Amniotic epithelial cell (primary cell): Measurements from ENCODE around the gene SBNO2.

ENCODE experiments used
- DNase-seq: peaks from one replicate; pipeline ENCODE4 v3.0.0-alpha.2; 2010; ENCODE audit warnings: low read depth

SBNO2 gene

GRCh38 chr19:1153891-1154730 lies 20.0 kb downstream of the SBNO2 start:
- DNase-seq = peak; percentile 39

- no peak for DNase-seq
These were observed 22.0 kb downstream of the SBNO2 start for GRCh38 chr19:1151917-1152587.

DNA sequence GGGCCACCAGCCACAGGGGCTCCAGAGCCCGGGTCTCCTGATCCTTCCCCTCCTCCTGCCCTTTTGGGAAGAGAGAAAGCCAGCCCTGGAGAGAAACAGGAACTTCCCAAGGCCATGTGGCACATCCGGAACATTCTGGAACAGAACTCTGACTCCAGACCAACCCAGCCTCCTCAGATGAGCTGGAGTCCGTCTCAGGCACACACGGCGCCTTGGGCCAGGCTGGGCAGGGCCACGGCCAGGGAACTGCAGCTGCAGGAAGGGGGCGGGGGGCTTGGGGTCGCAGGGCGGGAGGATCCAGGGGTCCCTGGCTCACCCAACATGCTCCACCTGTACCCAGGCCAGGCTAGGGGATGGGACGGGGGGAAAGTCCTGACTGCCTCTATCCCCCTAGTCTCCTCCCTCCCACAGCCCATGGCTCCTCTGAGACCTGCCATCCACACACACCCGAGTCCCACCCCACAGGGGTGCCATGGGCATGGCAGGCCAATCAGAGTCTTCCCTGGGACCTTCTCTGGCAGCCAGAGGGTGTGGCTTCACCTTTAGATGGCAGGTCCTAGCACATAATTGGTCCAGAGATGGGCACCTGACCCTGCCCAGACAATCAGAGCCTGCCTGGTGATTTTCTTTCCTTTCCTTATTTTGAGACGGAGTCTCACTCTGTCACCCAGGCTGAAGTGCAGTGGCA lies 22.9 kb downstream of the SBNO2 start:
- DNase-seq = no peak

DNA sequence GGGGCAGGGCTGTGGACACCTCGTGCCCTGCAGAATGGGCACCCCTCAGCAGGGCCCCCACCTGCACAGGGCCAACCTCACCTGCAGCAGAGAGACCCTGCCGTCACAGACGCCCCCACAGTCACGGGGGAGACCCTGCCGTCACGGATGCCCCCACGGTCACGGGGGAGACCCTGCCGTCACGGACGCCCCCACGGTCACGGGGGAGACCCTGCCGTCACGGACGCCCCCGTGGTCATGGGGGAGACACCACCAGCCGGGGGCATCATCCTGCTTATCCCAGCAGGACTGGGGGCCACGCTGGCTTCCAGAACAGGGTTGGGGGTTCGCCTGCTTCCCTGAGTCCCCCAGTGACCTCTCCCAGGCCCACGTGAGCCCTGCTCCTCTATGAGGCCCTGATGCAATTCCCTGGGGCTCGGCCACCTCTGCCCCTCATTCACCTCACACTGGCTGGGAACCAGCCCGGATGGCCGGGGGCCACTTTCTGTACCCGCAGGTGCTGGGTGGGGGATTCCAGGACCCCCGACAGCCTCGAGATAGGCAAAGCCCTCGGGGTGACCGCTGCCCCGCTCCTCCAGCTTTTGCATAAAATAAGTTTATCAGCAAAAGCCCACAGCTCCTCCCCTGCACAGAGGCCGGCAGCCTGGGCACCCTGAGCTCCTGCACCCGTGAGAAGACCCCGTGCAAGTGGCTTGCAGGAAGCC lies 23.6 kb downstream of the SBNO2 start:
- DNase-seq = no peak

DNA sequence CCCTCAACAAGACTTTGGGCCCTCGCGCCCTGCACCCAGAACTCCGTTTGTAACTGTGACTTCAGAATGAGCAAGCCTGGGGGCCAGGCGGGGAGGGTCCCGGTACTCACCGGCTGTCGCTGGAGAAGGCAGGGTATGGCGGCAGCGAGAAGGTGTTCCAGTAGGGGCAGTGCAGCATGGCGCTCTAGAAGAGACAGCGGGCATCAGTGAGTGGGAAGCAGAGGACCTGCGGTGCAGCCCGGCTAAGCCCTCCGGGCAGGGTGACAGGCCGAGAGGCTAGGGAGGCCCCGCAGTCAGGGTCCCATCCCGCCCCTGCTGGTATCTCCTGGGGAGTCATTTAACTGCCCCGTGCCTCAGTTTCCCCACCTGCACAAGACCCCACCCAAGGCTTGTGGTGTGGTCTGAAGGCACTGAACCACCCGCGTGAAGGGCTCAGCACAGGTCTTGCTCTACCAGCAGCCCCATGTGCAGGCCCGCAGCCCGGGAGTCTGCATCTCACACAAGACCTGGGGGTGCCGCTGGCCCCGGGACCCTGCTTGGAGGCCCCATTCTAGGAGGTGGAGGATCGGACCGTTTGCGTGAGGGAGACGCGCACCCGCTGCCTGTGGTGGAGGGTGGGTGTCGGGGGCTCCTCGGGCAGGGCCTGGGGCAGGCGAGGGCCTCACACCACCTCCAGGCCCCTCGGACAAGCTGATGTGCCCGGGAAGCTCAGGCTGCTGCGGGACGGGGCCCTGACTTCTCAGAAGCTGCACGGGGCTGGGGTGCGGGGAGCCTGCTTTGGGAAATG lies 24.6 kb downstream of the SBNO2 start:
- DNase-seq = no peak

- DNase-seq = no peak
These were observed 26.0 kb downstream of the SBNO2 start for GRCh38 chr19:1147934-1148549.

- no peak for DNase-seq
These were observed 26.9 kb downstream of the SBNO2 start for GRCh38 chr19:1146858-1147780.

- DNase-seq = no peak
These were observed 27.7 kb downstream of the SBNO2 start for GRCh38 chr19:1146412-1146699.

GRCh38 chr19:1145635-1146411 lies 28.2 kb downstream of the SBNO2 start:
- no peak for DNase-seq

GRCh38 chr19:1144741-1145140 lies 29.3 kb downstream of the SBNO2 start:
- DNase-seq = no peak

DNA sequence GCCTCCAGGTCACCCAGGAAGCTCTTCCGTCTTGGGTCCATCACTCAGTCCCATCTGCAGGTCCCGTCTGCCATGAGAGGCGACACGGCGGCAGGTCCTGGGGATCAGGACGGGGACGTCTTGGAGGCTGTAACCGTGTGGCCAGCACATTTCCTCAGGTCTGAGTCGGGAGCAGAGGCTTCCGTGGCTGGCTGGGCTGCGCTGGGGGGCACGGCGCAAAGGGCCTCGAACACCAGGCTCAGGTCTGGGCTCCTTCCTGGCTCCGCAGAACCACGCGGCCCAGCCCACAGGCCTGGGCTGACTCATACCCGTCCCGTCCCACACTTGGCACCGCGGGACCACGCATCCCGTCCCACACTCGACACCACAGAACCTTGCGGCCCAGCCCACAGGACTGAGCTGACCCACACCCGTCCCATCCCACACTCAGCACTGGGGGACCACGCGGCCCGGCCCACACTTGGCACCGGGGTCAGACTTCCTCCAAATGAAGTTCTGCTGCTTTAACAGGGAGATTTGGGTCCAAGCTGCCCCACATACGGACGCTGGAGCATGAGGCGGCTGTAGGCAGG lies 30.2 kb downstream of the SBNO2 start:
- DNase-seq = no peak

DNA sequence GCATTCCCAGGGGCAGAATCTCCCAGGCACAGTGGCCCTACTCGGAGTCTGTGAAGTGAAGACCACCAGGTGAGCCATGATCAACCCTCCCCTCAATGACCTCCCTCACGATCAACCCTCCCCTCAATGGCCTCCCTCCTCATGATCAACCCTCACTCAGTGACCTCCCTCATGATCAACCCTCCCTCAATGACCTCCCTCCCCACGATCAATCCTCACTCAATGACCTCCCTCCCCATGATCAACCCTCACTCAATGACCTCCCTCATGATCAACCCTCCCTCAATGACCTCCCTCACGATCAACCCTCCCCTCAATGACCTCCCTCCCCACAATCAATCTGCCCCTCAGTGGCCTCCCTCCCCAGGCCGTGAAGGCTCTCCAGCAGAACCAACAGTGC lies 32.1 kb downstream of the SBNO2 start:
- no peak for DNase-seq

DNA sequence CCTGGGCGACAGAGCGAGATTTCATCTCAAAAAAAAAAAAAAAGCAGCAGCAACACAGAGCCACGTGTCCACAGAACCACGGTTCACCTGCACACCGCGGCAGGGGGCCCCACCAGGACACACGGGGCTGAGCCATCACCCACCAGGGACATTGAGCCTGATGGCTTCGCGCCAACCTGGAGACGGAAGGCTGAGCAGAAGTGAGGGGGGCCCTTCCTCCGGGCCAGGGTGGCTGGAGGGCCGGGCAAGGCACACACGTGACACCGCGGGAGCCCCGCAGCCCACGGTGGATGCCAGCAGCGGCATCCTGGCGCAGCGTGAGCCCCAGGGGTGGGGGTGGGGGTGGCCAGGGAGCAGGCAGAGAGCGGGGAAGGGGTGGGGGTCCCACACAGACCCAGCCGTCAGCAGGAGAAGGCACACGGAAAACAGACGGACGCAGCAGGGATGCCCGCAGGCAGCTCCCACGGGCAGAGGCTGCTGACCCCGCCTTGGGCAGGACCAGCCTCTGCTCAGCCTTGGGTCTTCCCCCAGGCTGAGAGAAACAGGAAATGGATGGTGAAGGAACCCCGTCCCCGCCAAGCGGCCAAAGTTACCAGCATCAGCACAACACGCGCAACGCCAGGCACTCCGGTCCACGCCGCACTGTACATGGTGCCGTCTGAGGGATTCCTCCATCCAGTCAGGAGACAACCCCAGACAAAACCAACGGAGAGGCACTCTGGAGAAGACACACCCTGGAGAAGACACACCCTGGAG lies 33.6 kb downstream of the SBNO2 start:
- DNase-seq = no peak

- DNase-seq = no peak
These were observed 34.9 kb downstream of the SBNO2 start for GRCh38 chr19:1139126-1139525.

DNA sequence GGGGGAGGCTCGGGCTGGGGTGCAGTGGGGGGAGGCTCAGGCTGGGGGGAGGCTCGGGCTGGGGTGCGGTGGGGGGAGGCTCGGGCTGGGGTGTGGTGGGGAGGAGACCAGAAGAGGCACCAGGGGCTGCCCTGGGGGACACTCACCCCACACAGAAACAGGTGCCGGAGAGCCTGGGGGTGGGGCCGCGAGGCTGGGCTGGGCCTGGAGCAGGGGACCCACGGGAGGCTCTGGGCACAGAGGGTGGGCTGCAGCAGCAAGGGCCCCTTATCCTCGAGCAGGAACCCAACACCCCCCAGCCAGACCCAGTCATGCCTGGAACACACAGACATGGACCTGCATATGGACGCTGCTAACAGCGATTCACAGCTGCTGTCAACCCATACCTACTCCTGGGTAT lies 35.9 kb downstream of the SBNO2 start:
- no peak for DNase-seq

- DNase-seq = no peak
These were observed 37.3 kb downstream of the SBNO2 start for GRCh38 chr19:1136621-1137317.

DNA sequence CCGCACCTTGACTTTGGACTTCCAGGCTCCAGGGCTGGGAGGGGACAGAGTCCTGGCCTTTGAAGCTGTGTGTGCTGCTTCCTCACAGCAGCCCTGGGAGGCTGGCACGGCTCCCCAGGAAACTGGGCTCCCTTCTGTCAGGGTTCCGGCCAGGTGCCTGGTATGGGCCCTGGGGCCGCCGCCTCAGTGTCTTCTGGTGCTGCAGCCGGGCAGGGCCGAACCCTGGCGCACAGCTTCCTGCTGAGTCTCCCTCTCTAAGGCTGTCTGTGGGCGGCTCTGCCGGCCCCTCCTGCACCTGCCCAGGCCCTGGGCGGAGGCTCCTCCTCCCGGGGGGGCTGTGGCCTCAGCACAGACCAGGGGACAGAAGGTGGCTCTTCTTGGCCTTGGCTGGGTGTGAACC lies 37.9 kb downstream of the SBNO2 start:
- DNase-seq = no peak

GRCh38 chr19:1135454-1135853 lies 38.6 kb downstream of the SBNO2 start:
- DNase-seq = no peak
